GM12891 (cell line): ENCODE data around the gene HSPB6.

Experiments used
- POLR2A ChIP-seq: IDR thresholded peaks from 2 replicates; pipeline ENCODE4 v1.6.1; 2011; ENCODE audit warnings: low read depth, low read length, control low read depth
- POLR2AphosphoS5 ChIP-seq: IDR thresholded peaks from 2 replicates; pipeline ENCODE4 v1.6.1; 2011; ENCODE audit warnings: low read depth, low read length, control low read depth

DNA sequence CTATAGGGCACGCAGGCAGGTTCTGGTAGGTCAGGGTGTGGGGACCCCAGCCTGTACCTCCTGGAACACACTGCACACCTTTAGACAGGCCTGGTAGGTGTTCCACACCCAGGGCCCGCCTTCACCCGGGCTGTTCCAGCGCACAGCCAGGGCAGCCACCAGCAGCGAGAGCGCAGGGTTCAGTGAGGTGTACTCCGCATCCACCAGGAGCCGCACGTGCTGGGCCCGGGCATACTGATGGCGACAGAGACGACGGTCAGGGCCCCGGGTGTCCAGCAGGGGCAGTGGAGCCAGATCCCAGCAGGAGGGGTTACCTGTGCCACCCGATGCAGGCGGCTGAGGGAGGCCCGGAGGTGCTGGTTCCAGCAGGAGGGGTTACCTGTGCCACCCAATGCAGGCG lies 49.8 kb upstream of the HSPB6 start:
- no peak for TF ChIP-seq POLR2A
- TF ChIP-seq POLR2AphosphoS5: no peak
